Effector CD4-positive, alpha-beta T cell (primary cell): Measurements from ENCODE around the gene DNAJC3.
"Not testable (repeated sequence)": the region's sequence is repeated elsewhere in the genome, so short reads cannot be mapped to it uniquely, and the experiment has no call there.

Experiments
- DNase-seq: peaks from one replicate; pipeline ENCODE4 v3.0.0-alpha.2; 2020

DNAJC3 gene

DNA sequence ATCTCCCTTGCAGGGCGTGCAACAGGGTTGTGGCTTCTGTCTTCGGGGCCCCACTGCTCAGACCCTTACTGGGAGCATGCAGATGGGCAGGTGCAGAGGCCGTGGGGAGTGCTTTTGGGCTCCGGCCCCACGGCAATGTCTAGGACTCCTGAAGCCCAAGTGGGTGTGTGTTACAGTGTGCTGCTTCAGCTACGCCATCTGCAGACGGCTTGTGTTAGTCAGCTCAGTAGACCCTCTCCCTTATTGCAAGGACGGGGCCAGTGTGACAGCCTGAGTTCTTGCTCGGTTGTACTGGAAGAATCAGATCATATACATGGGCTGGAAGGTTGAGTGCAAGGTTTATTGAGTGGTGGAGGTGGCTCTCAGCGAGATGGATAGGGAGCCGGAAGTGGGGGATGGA, 39.3 kb downstream of the DNAJC3 start:
- DNase-seq = no peak

DNA sequence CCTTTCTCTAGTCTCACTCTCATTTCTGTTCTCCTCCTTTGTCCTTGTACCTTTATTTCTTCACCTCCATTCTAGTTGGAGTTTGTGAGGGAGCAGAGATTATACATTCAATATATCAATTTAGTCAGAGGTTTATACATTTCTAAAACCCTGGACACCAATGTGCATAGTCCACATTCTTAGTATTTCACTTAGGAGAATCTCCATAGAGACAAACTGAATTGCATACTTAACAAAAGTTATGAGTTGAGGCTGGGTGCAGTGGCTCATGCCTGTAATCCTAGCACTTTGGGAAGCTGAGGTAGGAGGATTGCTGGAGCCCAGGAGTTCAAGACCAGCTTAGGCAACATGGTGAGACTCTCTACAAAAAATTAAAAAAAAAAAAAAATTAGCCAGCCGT, 45.3 kb downstream of the DNAJC3 start:
- no peak for DNase-seq

DNA sequence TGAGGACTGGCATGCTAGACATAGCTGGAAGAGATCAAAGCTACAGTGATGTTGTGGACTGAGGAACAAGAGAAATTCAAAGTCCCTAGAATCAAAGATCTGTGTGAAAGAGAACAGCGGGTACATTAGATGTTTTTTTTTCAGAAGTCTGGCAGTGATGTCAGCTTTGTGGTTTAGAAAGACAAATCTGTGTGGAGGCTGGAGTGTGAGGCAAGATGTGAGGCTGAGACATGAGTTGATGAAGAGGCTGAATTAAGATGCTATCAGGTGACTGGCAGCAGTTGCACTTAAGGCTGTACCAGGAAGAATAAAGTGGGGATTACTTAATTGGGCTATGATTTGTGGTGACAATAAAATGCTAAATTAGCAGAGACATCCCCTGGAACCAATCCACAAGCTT, 46.5 kb downstream of the DNAJC3 start:
- DNase-seq = no peak

DNA sequence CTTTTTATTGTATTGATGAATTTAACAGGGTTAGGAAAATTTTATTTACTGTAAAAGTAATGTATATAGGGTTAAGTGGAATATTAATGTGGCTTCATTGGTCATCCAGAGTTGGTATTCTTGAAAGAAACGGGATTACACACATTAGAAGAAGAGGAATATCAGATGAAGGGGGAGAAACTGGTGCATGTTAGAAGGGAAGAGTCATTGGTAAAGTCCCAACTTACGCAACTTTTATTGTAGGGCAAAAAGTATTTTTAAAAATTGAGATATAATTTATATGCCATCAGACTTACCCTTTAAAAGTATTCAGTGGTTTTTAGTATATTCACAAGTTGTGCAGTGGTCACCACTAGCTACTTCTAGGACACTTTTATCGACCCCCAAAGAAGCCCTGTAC, 47.3 kb downstream of the DNAJC3 start:
- DNase-seq = no peak

DNA sequence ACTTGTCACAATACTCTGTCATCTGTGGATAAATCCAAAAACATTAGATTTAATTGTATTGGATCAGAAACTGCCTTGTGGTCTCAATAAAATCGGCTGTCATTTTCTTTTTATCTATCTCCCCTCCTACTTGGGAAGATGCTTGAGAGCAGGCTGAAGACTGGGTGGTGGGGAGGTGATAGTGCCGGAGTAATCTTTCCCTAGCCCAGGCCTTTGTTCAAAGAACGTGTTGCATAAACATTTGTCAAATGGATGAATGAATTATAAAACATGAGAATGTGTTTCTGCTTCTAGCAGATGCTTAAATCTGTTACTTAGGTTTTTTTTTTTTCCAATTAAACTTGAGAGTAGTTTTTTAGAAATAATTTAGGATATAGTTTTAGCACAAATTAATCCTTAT, 49.9 kb downstream of the DNAJC3 start:
- DNase-seq = no peak

DNA sequence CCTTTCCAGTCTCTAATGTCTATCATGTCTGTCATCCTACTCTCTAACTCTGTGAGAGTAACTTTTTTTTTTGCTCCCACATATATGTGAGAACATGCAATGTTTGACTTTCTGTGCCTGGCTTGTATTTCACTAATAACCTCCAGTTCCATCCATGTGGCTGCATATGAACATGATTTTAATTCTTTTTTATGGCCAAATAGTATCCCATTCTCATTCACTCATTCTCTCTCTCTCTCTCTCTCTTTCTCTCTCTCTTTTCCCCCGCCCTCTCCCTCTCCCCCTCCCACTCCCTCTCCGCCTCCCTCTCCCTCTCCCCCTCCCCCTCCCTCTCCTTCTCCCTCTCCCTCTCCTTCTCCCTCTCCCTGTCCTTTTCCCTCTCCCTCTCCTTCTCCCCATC, 52.0 kb downstream of the DNAJC3 start:
- DNase-seq = no peak

DNA sequence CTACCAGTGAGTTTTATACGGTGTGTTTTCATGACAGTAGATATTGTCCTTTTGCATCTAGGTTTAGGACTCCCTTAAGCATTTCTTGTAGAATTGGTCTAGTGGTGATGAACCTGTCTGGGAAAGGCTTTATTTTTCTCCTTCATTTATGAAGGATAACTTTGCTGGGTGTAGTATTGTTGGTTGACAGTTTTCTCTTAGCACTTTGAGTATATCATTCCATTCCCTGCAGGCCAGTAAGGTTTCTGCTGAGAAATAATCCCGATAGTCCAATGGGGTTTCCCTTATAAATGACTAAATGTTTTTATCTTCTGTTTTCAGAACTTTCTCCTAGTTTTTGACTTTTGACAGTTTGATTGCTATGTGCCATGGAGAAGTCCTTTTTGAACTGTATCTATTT, 57.2 kb downstream of the DNAJC3 start:
- no peak for DNase-seq

DNA sequence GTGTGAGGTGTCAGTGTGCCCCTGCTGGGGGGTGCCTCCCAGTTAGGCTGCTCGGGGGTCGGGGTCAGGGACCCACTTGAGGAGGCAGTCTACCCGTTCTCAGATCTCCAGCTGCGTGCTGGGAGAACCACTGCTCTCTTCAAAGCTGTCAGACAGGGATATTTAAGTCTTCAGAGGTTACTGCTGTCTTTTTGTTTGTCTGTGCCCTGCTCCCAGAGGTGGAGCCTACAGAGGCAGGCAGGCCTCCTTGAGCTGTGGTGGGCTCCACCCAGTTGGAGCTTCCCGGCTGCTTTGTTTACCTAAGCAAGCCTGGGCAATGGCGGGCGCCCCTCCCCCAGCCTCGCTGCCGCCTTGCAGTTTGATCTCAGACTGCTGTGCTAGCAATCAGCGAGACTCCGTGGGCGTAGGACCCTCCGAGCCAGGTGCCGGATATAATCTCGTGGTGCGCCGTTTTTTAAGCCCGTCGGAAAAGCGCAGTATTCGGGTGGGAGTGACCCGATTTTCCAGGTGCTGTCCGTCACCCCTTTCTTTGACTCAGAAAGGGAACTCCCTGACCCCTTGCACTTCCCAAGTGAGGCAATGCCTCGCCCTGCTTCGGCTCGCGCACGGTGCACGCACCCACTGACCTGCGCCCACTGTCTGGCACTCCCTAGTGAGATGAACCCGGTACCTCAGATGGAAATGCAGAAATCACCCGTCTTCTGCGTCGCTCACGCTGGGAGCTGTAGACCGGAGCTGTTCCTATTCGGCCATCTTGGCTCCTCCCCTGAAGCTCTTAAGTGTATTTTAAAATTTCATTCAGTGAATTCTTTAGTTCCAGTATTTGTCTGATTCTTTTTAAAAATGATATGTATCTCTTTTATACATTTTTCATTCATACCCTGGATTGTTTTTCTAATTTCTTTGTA, 63.4 kb downstream of the DNAJC3 start:
- DNase-seq = not testable (repeated sequence)

DNA sequence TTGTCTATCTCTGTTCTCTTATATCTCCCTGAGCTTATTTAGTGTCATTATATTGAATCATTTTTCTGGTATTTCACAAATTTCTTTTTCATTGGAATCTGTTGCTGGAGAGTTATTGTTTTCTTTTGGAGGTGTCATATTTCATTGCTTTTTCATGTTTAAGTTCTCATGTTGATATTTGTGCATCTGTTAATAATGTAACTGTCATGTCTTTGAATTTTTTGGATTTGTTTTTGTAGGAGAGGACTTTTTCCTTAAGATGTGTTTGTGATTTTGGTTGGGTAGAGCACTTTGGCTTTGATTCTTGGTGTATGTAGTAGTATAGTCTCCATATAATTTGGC, 64.0 kb downstream of the DNAJC3 start:
- DNase-seq = no peak

DNA sequence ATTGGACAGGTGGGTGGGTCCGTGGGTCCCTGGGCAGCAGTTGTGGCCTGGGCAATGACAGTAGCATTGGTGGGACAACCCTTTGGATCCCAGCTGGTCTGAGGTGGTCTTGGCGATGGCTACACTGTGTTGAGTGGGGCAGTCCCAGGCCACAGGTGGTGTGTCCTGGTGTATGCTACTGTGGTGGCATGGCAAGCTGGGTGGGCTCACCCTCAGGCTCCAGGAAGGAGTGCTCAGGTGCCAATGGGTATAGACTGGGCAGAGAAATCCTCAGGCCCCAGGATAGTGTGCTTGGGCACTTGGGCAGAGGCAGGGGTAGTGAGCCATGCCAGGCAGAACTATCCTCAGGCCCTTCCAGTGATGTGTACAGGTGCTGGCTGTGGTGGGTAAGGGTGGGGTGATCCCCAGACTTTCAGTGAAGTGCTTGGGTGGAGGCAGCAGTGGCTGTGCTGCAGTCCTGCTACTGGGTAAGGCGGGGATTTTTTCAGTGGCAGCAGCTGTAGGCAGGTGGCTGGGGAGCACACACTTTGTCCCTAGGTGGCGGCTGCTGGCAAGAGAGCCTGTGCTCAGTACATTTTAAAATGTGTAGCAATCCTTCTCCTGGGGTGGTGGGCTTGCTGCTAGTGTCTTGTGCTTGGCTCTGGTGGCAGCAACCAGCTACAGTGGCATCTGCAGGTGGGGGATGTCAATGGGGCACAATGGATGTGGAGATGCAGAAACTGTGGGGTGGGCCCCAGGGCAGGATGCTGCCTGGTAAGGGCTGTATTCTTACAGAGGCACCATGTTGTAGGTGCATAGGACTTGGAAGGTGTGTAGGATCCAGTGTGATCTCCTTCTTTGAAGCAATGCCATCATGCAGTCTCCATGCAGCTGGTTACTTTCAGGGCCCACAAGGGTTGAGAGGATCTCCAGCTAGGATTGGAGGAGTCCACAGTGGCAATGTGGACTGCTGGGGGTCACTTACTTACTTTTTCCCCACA, 64.9 kb downstream of the DNAJC3 start:
- DNase-seq = no peak

DNA sequence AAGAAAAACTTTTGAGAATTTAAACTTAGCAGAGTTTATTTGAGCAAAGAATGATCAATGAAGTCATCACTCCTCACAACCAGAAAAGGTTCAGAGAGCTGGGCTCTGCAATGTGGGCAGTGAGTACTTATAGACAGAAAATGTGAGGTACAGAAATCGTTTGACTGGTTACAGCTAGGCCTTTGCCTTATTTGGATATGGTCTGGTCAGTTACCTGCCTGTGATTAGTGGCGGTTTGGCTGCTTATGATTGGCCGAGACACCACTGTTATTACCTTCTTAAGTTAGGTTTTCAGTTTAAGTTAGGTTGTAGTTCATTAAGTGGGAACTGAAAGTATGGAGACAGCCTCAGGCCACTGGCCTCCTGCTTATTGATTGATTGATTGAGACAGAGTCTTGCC, 66.3 kb downstream of the DNAJC3 start:
- DNase-seq = no peak

DNA sequence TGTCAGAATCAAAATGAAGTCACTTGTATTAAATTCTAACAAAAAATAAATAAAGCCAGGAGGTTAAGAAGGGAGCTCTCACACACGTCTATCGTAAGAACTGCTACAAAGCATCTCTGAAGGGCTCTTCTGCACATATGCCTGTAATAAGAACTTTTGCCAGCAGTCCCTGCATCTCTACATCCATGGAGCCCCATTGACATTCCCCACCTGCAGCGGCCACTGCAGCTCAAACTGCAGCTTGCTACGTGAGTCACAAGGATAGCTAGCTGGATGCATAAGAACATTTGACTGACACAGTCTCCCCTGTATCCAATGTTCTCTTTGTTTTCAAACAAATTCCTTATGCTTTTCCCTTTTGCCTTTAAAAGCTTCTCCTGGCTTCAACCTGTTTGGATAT, 68.3 kb downstream of the DNAJC3 start:
- no peak for DNase-seq

DNA sequence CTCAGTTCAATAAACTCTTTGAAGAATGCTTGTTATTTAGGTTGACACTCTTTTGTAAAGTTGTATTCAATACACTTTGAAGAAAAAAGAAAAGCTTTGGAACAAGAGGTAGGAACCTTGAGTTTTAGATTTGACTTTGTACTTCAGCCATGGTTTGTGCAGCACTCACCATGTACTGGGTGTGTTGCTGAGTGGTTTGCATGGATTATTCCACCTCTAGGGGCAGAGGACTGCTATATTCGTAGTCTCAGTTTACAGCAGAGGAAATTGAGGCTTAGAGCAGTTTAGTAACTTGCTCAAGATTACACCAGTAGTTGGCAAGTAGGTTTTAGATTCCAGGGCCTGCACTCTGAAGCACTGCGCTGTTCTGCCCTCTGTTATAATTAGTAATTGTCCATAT, 68.8 kb downstream of the DNAJC3 start:
- no peak for DNase-seq

DNA sequence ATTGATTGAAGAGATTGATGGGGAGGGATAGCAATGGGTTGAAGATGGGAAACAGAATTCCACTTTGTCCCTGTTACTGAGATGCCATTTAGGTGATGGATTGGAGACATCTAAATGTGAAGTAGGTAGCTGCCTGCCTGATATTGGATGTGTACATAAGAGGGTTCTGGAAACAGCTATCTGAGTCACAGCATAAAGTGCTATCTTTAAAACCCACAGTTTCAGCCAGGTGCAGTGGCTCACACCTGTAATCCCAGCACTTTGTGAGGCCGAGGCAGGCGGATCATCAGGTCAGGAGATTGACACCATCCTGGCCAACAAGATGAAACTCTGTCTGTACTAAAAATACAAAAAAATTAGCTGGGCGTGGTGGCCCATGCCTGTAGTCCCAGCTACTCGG, 72.6 kb downstream of the DNAJC3 start:
- no peak for DNase-seq

DNA sequence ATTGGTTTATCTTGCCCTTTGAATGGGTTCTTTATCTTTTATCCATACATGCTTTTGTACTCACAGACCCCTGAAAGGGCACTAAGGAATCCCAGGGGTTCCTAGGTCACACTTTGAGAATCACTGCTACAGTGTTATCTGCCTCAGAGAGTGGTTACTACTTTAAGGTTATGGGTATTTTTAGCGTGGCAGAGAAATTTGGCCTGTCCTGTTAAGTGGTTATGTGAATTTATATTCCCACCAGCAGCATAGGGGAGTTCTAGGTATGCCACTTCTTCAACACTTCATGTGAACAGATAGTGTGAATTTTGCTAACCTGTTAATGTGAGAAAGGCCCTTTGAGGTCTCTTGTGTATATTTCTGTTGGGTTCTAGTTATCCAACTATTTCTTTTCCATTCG, 75.7 kb downstream of the DNAJC3 start:
- DNase-seq = no peak

DNA sequence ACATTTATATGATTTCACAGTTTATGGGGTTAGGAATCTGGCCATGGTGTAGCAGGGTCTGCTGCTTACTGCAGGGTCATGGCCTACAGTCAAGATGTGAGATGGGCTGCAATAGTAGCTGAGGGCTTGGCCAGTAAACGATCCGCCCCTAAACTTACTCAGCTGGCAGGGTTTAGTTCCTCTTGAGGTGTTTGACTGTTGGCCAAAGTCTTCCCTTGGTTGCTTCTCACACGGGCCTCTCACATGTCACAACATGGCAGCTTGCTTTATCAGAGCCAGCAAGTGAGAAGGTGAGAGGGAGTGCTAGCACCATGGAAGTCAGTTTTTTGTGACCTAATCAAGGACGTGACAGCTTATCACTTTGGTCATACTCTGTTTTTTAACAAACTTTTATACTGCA, 77.1 kb downstream of the DNAJC3 start:
- no peak for DNase-seq

DNA sequence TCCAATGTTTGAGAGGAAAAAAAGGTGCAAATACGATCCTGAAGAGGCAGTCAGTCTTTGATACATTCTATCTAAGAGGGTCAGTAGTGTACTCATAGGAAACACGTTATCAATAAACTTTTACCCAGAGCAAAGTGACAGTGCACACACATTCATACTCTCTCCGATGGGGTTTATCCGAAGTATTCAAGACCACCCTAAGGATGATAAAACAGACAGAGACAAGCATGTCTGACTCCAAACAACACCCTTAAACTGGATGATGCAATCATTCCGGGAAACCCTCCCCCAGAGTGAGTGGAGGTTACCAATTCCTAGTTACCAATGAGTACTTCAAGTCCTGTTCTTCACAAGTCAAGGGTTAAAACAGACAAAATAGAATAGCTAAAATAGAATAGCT, 79.1 kb downstream of the DNAJC3 start:
- DNase-seq = no peak

DNA sequence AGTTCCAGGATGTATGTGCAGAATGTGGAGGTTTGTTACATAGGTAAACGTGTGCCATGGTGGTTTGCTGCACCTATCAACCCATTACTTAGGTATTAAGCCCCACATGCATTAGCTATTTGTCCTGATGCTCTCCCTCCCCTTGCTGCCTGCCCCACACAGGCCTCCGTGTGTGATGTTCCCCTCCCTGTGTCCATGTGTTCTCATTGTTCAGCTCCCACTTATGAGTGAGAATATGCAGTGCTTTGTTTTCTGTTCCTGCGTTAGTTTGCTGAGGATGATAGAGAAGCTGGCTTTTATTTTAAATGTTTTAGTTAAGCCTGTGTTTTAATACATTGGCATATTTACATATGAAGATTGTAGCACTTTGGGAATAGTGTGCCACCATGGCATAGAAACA, 85.7 kb downstream of the DNAJC3 start:
- not testable (repeated sequence) for DNase-seq

DNA sequence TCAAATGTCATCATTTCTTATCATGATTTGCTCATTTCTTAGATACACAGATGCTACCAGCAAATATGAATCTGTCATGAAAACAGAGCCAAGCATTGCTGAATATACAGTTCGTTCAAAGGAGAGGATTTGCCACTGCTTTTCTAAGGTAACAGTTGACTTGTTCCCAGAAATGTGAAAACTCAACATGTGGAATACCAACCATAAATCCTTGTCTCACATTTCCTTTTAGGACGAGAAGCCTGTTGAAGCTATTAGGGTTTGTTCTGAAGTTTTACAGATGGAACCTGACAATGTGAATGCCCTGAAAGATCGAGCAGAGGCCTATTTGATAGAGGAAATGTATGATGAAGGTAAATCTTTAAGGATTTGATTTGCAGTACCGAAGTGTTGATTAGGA, 86.7 kb downstream of the DNAJC3 start:
- no peak for DNase-seq

DNA sequence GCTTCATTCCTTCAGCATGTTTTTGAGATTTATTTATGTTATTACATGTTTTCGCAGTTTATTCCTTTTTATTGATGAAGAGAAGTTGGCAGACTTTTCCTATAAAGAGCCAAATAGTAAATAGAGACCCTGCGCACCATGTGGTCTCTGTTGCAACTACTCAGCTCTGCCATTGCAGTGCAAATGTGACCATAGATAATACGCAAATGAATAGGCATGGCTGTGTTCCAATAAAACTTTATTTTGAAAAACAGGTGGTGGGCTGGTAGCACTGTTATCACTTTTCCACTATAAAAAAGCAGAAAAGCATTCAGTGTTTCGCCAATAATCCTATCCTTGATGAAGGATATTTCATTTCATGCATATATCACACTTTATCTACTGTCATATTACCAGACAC, 95.0 kb downstream of the DNAJC3 start:
- no peak for DNase-seq

DNA sequence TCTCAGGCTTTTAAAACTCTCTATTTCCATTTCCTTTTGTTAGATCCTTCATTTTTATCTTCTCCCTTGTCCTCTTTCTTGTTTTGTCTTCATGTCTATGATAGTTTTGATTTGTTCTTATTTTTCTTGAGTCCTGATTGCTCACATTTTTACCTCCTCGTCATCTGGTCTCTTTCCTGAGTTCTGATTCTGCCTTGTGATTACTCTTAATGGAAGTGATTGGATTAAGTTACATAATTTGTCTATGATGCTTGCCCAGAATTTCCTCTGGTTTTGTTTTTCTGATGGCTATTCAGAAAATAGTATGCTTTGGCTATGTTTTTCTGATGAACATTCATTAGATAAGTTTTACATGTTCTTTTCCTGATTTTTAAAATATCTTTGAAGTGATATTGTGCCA, 102.6 kb downstream of the DNAJC3 start:
- DNase-seq = no peak

DNA sequence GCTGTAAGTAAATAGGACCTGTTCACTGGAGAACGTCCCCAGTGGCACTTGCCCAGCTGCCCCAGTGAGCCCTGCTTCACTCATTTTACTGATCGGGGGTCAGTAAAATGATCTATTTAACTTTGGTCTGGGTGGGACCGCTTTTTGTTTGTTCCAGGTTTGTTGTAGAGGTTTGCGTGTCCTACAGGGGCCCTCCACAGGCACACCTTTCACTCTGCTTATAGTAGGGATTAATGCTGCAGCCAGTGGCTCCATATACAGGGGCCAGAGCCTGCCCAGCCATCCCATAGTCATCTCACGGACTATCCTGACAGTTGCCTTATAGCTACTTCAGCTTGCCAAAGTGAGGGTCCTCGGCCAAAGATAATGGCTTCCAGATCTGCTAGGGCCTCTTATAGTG, 104.1 kb downstream of the DNAJC3 start:
- DNase-seq = no peak

DNA sequence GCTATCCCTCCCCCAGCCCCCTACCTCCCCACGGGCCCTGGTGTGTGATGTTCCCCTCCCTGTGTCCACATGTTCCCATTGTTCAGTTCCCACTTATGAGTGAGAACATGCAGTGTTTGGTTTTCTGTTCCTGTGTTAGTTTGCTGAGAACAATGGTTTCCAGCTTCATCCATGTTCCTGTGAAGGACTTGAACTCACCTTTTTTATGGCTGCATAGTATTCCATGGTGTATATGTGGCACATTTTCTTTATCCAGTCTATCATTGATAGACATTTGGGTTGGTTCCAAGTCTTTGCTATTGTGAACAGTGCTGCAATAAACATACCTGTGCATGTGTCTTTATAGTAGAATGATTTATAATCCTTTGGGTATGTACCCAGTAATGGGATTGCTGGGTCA, 105.0 kb downstream of the DNAJC3 start:
- not testable (repeated sequence) for DNase-seq

DNA sequence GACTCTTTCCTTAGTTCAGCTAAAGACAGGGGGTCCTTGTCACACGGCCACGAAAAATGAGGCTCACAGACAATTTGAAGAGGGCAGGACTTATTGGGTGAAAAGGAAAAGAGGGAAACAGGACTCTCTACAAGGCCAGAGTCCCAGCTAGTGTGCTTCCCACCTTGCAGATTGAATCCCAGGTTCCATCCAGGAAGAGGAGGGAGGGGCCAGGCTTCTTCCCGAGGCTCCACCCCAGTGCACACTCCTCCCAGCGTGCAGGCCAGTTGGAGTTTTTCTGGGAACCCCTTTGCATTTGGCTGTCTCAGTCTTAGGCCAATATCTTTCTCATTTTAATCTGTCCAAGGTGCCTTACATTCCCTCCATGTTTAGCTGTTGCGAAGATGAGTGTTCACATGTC, 106.8 kb downstream of the DNAJC3 start:
- no peak for DNase-seq
